Mesendoderm (in vitro differentiated cells): ENCODE results near the gene DYNC1I2.

ENCODE experiments used
- DNase-seq: peaks from one replicate; pipeline ENCODE4 v3.0.0; 2013
- H2AK5ac ChIP-seq: 2 replicates; pipeline ENCODE4 v1.6.1; 2013; ENCODE audit warnings: low read length, inconsistent platforms
- H2BK120ac ChIP-seq: 2 replicates; pipeline ENCODE4 v1.6.1; 2013; ENCODE audit warnings: low read depth, mild to moderate bottlenecking, low read length, moderate library complexity, mixed read lengths
- H2BK15ac ChIP-seq: replicated peaks from 2 replicates; pipeline ENCODE4 v1.6.1; 2013; ENCODE audit warnings: low read depth, mild to moderate bottlenecking, moderate library complexity
- H2BK5ac ChIP-seq: 2 replicates; pipeline ENCODE4 v1.6.1; 2013; ENCODE audit warnings: low read length, inconsistent platforms
- H3K18ac ChIP-seq: 2 replicates; pipeline ENCODE4 v1.6.1; 2013; ENCODE audit warnings: mild to moderate bottlenecking, low read length, mixed read lengths
- H3K23ac ChIP-seq: one replicate; pipeline ENCODE4 v1.6.1; 2013; ENCODE audit warnings: low read length
- H3K27ac ChIP-seq: 2 replicates; pipeline ENCODE4 v1.5.1; 2013; ENCODE audit warnings: low read depth, mild to moderate bottlenecking, inconsistent platforms, low read length, moderate library complexity
- H3K27me3 ChIP-seq: 2 replicates; pipeline ENCODE4 v1.6.1; 2013; ENCODE audit warnings: low read length, control low read depth, mild to moderate bottlenecking, inconsistent platforms; ENCODE audit not compliant: insufficient read depth, poor library complexity
- H3K36me3 ChIP-seq: 2 replicates; pipeline ENCODE4 v1.6.1; 2013; ENCODE audit warnings: low read length, inconsistent platforms; ENCODE audit not compliant: control insufficient read depth, insufficient read depth
- H3K4ac ChIP-seq: one replicate; pipeline ENCODE4 v1.6.1; 2013; ENCODE audit warnings: low read depth, mild to moderate bottlenecking, low read length, moderate library complexity
- H3K4me1 ChIP-seq: 2 replicates; pipeline ENCODE4 v1.6.1; 2013; ENCODE audit warnings: low read depth, low read length, inconsistent platforms; ENCODE audit not compliant: control insufficient read depth
- H3K4me2 ChIP-seq: 2 replicates; pipeline ENCODE4 v1.6.1; 2013; ENCODE audit warnings: low read length
- H3K4me3 ChIP-seq: 2 replicates; pipeline ENCODE4 v1.5.1; 2013; ENCODE audit warnings: mild to moderate bottlenecking, low read length
- H3K56ac ChIP-seq: one replicate; pipeline ENCODE4 v1.6.1; 2013; ENCODE audit warnings: low read length
- H3K79me1 ChIP-seq: 2 replicates; pipeline ENCODE4 v1.6.1; 2013; ENCODE audit warnings: low read length, inconsistent platforms
- H3K79me2 ChIP-seq: 2 replicates; pipeline ENCODE4 v1.6.1; 2013; ENCODE audit warnings: mild to moderate bottlenecking, low read length; ENCODE audit not compliant: control insufficient read depth, insufficient read depth
- H3K9ac ChIP-seq: 2 replicates; pipeline ENCODE4 v1.6.1; 2013; ENCODE audit warnings: low read length, inconsistent platforms
- H4K5ac ChIP-seq: one replicate; pipeline ENCODE4 v1.6.1; 2013; ENCODE audit warnings: low read length
- H4K8ac ChIP-seq: one replicate; pipeline ENCODE4 v1.6.1; 2013; ENCODE audit warnings: low read depth, mild to moderate bottlenecking, control low read depth, low read length, moderate library complexity
- WGBS: extraction: QIAGEN DNeasy Blood & Tissue Kit; methylation state at CpG from one replicate; pipeline ENCODE4 v1.1.7; 2013; ENCODE audit warnings: low lambda C conversion rate, missing lambda C conversion rate; ENCODE audit not compliant: insufficient coverage; ENCODE audit errors: extremely low coverage; 5-methylcytosine and 5-hydroxymethylcytosine counted together

The DYNC1I2 gene

DNA sequence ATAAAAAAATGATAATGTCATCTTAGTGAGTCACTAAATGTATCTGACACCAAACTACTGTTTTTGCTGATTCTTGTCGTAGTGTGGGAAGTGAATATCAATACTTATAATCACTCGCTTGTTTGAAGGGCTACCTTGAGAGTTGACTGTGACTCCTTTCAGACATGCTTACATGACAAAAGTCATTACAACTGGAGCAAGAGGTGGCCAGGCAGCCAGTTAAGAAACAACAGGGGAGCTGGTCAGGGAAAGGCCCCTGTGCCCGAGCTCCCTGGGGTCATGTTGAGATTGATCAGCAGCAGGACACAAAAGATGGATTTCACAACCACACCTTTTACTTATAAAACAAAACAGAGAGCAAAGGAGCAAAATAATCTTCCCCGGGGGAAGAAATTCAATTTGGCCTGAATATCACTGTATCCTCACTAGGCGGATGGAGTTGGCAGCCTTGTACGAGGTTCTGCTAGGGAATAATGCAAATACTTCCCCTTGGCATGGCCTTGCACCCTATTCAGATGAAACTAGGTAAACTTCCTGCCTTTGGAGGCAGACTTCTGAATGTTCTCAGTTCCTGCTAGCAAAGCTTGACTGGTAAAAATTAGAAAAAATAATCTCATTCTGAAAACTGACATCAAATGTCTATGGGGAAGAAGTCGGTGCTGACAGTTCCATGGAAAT, 101.2 kb downstream of the DYNC1I2 start:
- Histone ChIP-seq H2AK5ac (no peak overlapping the region), H3K23ac (no peak overlapping the region), H3K4ac (no peak overlapping the region), H3K18ac (no peak overlapping the region), H3K4me1 (peaks cover 8% of the 10 kb centered on the region), H3K36me3 (no peaks in the 10 kb centered on the region), H2BK120ac (no peak overlapping the region), H3K9ac (no peak overlapping the region), H2BK15ac (no peak overlapping the region), H3K4me2 (no peak overlapping the region), H3K4me3 (no peak overlapping the region), H4K5ac (no peak overlapping the region), H3K79me2 (no peaks in the 10 kb centered on the region), H4K8ac (no peak overlapping the region), H3K79me1 (no peaks in the 10 kb centered on the region), H3K27ac (no peak overlapping the region), H3K27me3 (no peaks in the 10 kb centered on the region), H2BK5ac (no peak overlapping the region), H3K56ac (no peak overlapping the region)
- no peak for DNase-seq
- WGBS: no CpG with 5 or more reads among the region's 7 CpGs

DNA sequence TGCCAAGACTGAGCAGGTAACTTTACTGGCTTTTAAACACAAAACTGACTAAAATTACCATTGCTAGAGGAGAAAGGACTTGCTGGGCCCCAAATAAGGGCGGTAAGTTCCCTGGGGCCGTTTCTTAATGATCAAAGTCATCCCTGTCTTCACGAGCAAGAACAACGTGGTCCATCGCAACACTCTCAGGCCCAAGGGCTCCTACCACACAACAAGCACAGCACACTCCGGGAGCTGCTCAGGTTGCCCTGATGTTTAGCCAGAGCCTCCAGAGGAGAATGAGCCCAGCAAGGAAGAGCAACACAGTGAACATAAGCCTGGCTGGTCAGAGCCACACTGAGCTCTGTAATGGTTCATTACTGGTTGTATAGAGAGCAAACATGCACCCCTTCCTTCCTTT, 102.7 kb downstream of the DYNC1I2 start:
- peaks cover 13% of the 10 kb centered on the region for H3K4me1 ChIP-seq
- DNase-seq: peak; percentile 29
- H3K56ac ChIP-seq: no peak overlapping the region
- no peak overlapping the region for H2BK15ac ChIP-seq
- no peak overlapping the region for H3K27ac ChIP-seq
- no peaks in the 10 kb centered on the region for H3K36me3 ChIP-seq
- no peaks in the 10 kb centered on the region for H3K79me2 ChIP-seq
- WGBS: no CpG with 5 or more reads among the region's 6 CpGs
- no peak overlapping the region for H3K18ac ChIP-seq
- H3K4ac ChIP-seq: no peak overlapping the region
- no peak overlapping the region for H3K9ac ChIP-seq
- H3K79me1 ChIP-seq: no peaks in the 10 kb centered on the region
- no peak overlapping the region for H4K5ac ChIP-seq
- H2BK120ac ChIP-seq: no peak overlapping the region
- H4K8ac ChIP-seq: no peak overlapping the region
- no peaks in the 10 kb centered on the region for H3K27me3 ChIP-seq
- H3K4me2 ChIP-seq: no peak overlapping the region
- H3K23ac ChIP-seq: no peak overlapping the region
- H2AK5ac ChIP-seq: no peak overlapping the region
- H2BK5ac ChIP-seq: no peak overlapping the region
- no peak overlapping the region for H3K4me3 ChIP-seq

DNA sequence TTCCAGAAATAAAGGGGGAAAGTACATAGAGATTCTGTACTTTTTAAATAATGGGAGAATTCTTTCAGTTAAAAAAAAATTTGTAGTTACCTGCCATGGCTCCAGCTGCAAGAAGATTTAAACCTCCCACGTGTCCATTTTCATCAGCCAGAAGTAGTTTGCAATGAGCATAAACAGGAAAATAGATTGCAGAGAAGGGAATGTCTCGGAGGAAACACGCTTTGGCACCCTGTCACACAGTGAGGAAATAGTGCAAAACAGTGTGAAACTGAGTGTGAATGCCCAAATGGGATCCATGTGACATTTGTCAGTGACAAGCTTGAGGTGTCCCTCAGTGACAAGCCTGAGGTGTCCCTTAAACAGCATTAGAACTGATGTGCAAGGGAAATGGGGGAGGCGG, 104.1 kb downstream of the DYNC1I2 start:
- Histone ChIP-seq H3K9ac (no peak overlapping the region), H3K79me2 (no peaks in the 10 kb centered on the region), H3K4me2 (no peak overlapping the region), H3K27ac (no peak overlapping the region), H3K4me1 (peaks cover 14% of the 10 kb centered on the region), H3K36me3 (no peaks in the 10 kb centered on the region), H2BK120ac (no peak overlapping the region), H2BK5ac (no peak overlapping the region), H2BK15ac (no peak overlapping the region), H3K18ac (no peak overlapping the region), H3K23ac (no peak overlapping the region), H4K5ac (no peak overlapping the region), H3K27me3 (no peaks in the 10 kb centered on the region), H2AK5ac (no peak overlapping the region), H3K4me3 (no peak overlapping the region), H4K8ac (no peak overlapping the region), H3K4ac (no peak overlapping the region), H3K79me1 (no peaks in the 10 kb centered on the region), H3K56ac (no peak overlapping the region)
- DNase-seq: peak; percentile 33
- WGBS: no CpG with 5 or more reads among the region's 4 CpGs

DNA sequence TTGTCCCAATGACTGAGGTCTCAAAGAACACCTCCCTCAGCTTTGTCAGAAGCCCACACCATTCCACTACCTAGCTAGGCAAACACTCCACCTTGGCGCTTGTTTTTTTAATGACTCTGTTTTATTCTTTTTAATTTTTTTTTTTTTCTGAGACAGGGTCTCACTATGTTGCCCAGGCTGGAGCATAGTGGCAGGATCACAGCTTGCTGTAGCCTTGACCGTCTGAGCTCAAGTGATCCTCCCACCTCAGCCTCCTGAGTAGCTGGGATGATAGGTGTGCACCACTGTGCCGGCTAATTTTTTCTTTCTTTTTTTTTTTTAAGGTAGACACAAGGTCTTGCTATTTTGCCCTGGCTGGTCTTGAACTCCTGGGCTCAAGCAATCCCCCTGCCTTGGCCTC, 104.9 kb downstream of the DYNC1I2 start:
- WGBS: no CpG with 5 or more reads among the region's 3 CpGs
- Histone ChIP-seq H2AK5ac (no peak overlapping the region), H4K5ac (no peak overlapping the region), H4K8ac (no peak overlapping the region), H2BK15ac (no peak overlapping the region), H3K27ac (no peak overlapping the region), H3K4me3 (no peak overlapping the region), H3K23ac (no peak overlapping the region), H3K79me2 (no peaks in the 10 kb centered on the region), H3K4ac (no peak overlapping the region), H3K36me3 (no peaks in the 10 kb centered on the region), H3K56ac (no peak overlapping the region), H3K27me3 (no peaks in the 10 kb centered on the region), H2BK5ac (no peak overlapping the region), H3K4me2 (no peak overlapping the region), H3K18ac (no peak overlapping the region), H3K79me1 (no peaks in the 10 kb centered on the region), H3K9ac (no peak overlapping the region), H3K4me1 (peaks cover 14% of the 10 kb centered on the region), H2BK120ac (no peak overlapping the region)
- no peak for DNase-seq

DNA sequence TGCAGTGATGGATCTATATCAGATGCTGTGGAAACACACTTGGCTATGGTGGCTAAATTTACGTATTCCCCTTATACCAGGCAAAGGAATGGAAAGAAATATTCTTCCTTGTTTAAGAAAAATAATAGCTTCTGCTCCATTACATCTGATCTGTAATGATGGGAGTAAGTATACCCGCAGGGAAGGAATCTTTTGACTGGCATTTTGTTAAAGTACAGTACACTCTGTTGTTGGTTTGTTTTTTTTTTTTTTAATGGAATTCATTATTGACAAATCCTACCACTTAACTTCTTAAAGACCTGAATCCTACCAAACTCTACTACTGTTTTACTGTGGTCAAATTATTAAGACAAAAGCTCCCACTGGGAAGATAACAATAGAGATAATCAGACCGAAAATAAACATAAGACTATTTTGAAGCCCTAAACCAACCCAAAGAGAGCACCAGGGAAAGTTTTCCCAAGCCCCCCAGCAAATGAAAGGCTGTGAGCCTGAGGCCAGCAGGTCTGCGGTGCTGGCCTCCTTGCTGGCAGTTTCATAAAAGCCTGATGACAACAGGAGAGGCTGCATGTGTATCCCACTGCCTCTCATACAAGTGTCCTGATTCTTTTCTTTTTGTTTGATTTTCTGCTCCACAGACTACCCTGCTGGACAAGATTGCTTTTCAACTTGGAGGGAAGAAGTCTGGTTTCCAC, 105.8 kb downstream of the DYNC1I2 start:
- H3K36me3 ChIP-seq: no peaks in the 10 kb centered on the region
- WGBS: no CpG with 5 or more reads among the region's 4 CpGs
- no peak overlapping the region for H2BK15ac ChIP-seq
- H2BK5ac ChIP-seq: no peak overlapping the region
- H3K56ac ChIP-seq: no peak overlapping the region
- H3K79me1 ChIP-seq: no peaks in the 10 kb centered on the region
- H3K4me2 ChIP-seq: no peak overlapping the region
- no peak overlapping the region for H4K5ac ChIP-seq
- H3K4me3 ChIP-seq: no peak overlapping the region
- H3K79me2 ChIP-seq: no peaks in the 10 kb centered on the region
- peak; percentile 26 for DNase-seq
- no peak overlapping the region for H3K27ac ChIP-seq
- H3K23ac ChIP-seq: no peak overlapping the region
- no peak overlapping the region for H2AK5ac ChIP-seq
- no peak overlapping the region for H4K8ac ChIP-seq
- H3K18ac ChIP-seq: no peak overlapping the region
- H3K27me3 ChIP-seq: no peaks in the 10 kb centered on the region
- no peak overlapping the region for H3K4ac ChIP-seq
- H2BK120ac ChIP-seq: no peak overlapping the region
- H3K4me1 ChIP-seq: peaks cover 14% of the 10 kb centered on the region
- peak overlapping the region; percentile 6 for H3K9ac ChIP-seq
